Liver (tissue), 9 donors: ENCODE results near the gene GSAP. TPM values are rescaled to one million over a fixed set of nuclear protein-coding genes. Genes with fewer than 3 reads are reported as not detected.

Source experiments
- DNase-seq: peaks from one replicate; pipeline ENCODE4 v3.0.0-alpha.2; 2017; ENCODE audit warnings: low spot score
- H3K27ac ChIP-seq, 2 donors: one replicate each; pipeline ENCODE4 v1.7.0; 2013; ENCODE audit warnings: inconsistent platforms in 2 of 2, low read length in 2 of 2, control low read depth in 1 of 2, low read depth in 1 of 2, mild to moderate bottlenecking in 1 of 2
- H3K27me3 ChIP-seq, 4 donors: one replicate each; pipeline versions ENCODE4 v1.6.1 to v1.7.0; 2013; ENCODE audit warnings: low read length in 3 of 4, inconsistent platforms in 1 of 4, mild to moderate bottlenecking in 1 of 4, moderate library complexity in 1 of 4; ENCODE audit not compliant: control insufficient read depth in 4 of 4, insufficient read depth in 4 of 4
- H3K36me3 ChIP-seq, 4 donors: one replicate each; pipeline versions ENCODE4 v1.6.1 to v1.7.0; 2013; ENCODE audit warnings: low read length in 3 of 4, mild to moderate bottlenecking in 3 of 4, low read depth in 1 of 4, moderate library complexity in 1 of 4; ENCODE audit not compliant: control insufficient read depth in 4 of 4, insufficient read depth in 3 of 4
- H3K4me1 ChIP-seq, 4 donors: one replicate each; pipeline versions ENCODE4 v1.6.1 to v1.7.0; 2013; ENCODE audit warnings: low read length in 3 of 4, mild to moderate bottlenecking in 3 of 4, moderate library complexity in 1 of 4; ENCODE audit not compliant: control insufficient read depth in 4 of 4, insufficient read depth in 4 of 4
- H3K4me3 ChIP-seq, 3 donors: one replicate each; pipeline versions ENCODE4 v1.6.1 to v1.7.0; 2013; ENCODE audit warnings: low read length in 3 of 3, control low read depth in 1 of 3, low read depth in 1 of 3, mild to moderate bottlenecking in 1 of 3
- H3K9ac ChIP-seq, 2 donors: one replicate each; pipeline ENCODE4 v1.7.0; 2013; ENCODE audit warnings: low read length in 2 of 2, mild to moderate bottlenecking in 2 of 2, moderate library complexity in 2 of 2, control low read depth in 1 of 2, low read depth in 1 of 2
- H3K9me3 ChIP-seq, 4 donors: one replicate each; pipeline versions ENCODE4 v1.6.1 to v1.7.0; 2013; ENCODE audit warnings: low read length in 3 of 4; ENCODE audit not compliant: control insufficient read depth in 4 of 4
- EGR1 ChIP-seq, 2 donors: IDR thresholded peaks; 2 replicates each; pipeline ENCODE4 v1.6.1; 2016 to 2018; ENCODE audit warnings: antibody characterized with exemption in 2 of 2, low read depth in 2 of 2
- FOXA1 ChIP-seq: IDR thresholded peaks from 2 replicates; pipeline ENCODE4 v1.6.1; 2016; ENCODE audit warnings: antibody characterized with exemption
- FOXA2 ChIP-seq: IDR thresholded peaks from 2 replicates; pipeline ENCODE4 v1.6.1; 2016; ENCODE audit warnings: antibody characterized with exemption
- GABPA ChIP-seq, 2 donors: IDR thresholded peaks in 1 of 2; conservative IDR thresholded peaks in 1 of 2; 2 replicates each; pipeline ENCODE4 v1.6.1; 2016; ENCODE audit warnings: antibody characterized with exemption in 2 of 2, mild to moderate bottlenecking in 1 of 2, moderate library complexity in 1 of 2
- HNF4A ChIP-seq, 2 donors: conservative IDR thresholded peaks; 2 replicates each; pipeline ENCODE4 v1.6.1; 2016; ENCODE audit warnings: antibody characterized with exemption in 2 of 2, mild to moderate bottlenecking in 2 of 2
- HNF4G ChIP-seq: IDR thresholded peaks from 2 replicates; pipeline ENCODE4 v1.6.1; 2016; ENCODE audit warnings: antibody characterized with exemption
- JUND ChIP-seq, 2 donors: IDR thresholded peaks; 2 replicates each; pipeline ENCODE4 v1.6.1; 2016; ENCODE audit warnings: antibody characterized with exemption in 2 of 2
- NR2F2 ChIP-seq: IDR thresholded peaks from 2 replicates; pipeline ENCODE4 v1.6.1; 2016; ENCODE audit warnings: antibody characterized with exemption
- RAD21 ChIP-seq, 2 donors: IDR thresholded peaks; 2 replicates each; pipeline ENCODE4 v1.6.1; 2016; ENCODE audit warnings: antibody characterized with exemption in 2 of 2, mild to moderate bottlenecking in 2 of 2
- RXRA ChIP-seq, 2 donors: IDR thresholded peaks; 2 replicates each; pipeline ENCODE4 v1.6.1; 2017 to 2018; ENCODE audit warnings: antibody characterized with exemption in 2 of 2, mild to moderate bottlenecking in 1 of 2
- SP1 ChIP-seq: IDR thresholded peaks from 2 replicates; pipeline ENCODE4 v1.6.1; 2018; ENCODE audit warnings: antibody characterized with exemption, mild to moderate bottlenecking
- YY1 ChIP-seq: IDR thresholded peaks from 2 replicates; pipeline ENCODE4 v1.6.1; 2016; ENCODE audit warnings: antibody characterized with exemption, mild to moderate bottlenecking
- WGBS: extraction: QIAGEN DNeasy Blood & Tissue Kit; methylation state at CpG from one replicate; pipeline ENCODE4 v1.1.7; 2013; 5-methylcytosine and 5-hydroxymethylcytosine counted together
- polyA plus RNA-seq, 2 donors: library from polyadenylated mRNA; stranded (reverse) in 1 of 2; unstranded in 1 of 2; fragments of 200-250 nt in 1 of 2; fragments of >200 nt in 1 of 2; fragmentation: Nextera tagmentation in 1 of 2; extraction: Ambion mirVana in 1 of 2; gene quantifications; one replicate each; pipeline versions ENCODE4 v1.2.1 to v1.2.3, GENCODE V29; 2013 to 2015
- total RNA-seq, 2 donors: library from RNA; depleted of rRNA; stranded (reverse); fragments of >200 nt; gene quantifications; one replicate each; pipeline ENCODE4 v1.2.3, GENCODE V29; 2014
- TF ChIP-seq, protein P1 (sequence below): IDR thresholded peaks from 2 replicates; pipeline ENCODE4 v1.6.1; 2016; ENCODE audit warnings: antibody characterized with exemption, mild to moderate bottlenecking
- TF ChIP-seq, protein P2 (sequence below): IDR thresholded peaks from 2 replicates; pipeline ENCODE4 v1.6.1; 2016; ENCODE audit warnings: antibody characterized with exemption
- TF ChIP-seq, protein P3 (sequence below): IDR thresholded peaks from 2 replicates; pipeline ENCODE4 v1.6.1; 2016; ENCODE audit warnings: antibody characterized with exemption
- TF ChIP-seq, protein P4 (sequence below): fragments of 150-350 bp; IDR thresholded peaks from 2 replicates; pipeline ENCODE4 v1.5.1; 2017; ENCODE audit warnings: improper control_type of control experiment, low read depth, low read length; ENCODE audit not compliant: missing input control
- TF ChIP-seq, protein P5 (sequence below): IDR thresholded peaks from 2 replicates; pipeline ENCODE4 v1.6.1; 2016; ENCODE audit warnings: antibody characterized with exemption
- donor health status: healthy.
- donor health status: healthy.
- donor health status: healthy.
- donor health status: healthy.
- donor health status: healthy.

GSAP gene
- total and polyA plus RNA-seq, 4 donors, result 4.1 to 30.9 (median 17.7) TPM

DNA sequence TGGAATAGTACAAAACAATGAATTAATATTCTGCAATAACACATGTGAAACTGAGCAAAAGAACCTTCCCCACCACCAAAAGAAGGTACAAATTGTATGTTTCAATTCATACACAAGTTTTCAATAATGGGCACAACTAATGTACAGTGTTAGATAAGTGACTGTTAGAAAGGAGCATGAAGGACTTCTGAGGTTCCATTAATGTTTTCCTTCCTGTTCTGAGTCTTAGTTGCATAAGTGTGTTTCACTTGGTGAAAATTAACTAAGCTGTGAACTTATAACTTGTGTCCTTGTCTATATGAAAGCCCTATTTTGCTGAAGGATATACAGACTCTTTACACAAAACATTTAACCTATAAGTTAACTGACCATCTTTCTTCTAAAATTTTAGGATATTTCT, 8.2 kb downstream of the GSAP start:
- no peak overlapping the region for H3K4me3 ChIP-seq
- no peaks in the 10 kb centered on the region for H3K9me3 ChIP-seq
- TF ChIP-seq RXRA (IDR thresholded peaks at IDR 0.05) (no peak), JUND (IDR thresholded peaks at IDR 0.05) (no peak)
- no peak for DNase-seq
- H3K27me3 ChIP-seq, result no peaks in the 10 kb centered on the region
- H3K9ac ChIP-seq, result no peak overlapping the region
- H3K36me3 ChIP-seq, result no peaks in the 10 kb centered on the region
- H3K27ac ChIP-seq, result no peak overlapping the region
- peaks cover 3 to 41% (median 8%) of the 10 kb centered on the region in 4 donors for H3K4me1 ChIP-seq

DNA sequence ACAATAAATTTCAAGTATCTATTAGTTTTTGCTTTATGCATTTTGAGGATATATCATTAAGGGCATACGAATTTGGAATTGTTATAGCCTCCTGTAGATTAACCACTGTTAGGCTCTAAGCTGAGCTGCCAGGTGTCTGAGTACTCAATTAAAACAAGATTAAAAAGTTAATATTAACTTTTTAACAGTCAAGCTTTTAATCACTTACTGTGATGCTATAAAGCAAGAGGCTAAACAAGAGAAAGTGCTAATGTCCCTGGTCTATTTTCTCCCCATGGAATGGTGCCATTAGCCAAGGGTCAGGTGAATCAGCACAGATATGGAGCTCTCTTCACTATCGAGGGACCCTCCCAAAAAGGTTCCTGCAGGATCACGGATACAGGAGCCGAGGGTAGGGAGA, 9.7 kb downstream of the GSAP start:
- DNase-seq, result no peak
- WGBS, result 76% methylated on average over 4 of the region's 4 CpGs
- Histone ChIP-seq H3K36me3 (no peaks in the 10 kb centered on the region), H3K27ac (no peak overlapping the region), H3K4me1 (peaks cover 3 to 41% (median 8%) of the 10 kb centered on the region in 4 donors), H3K4me3 (no peak overlapping the region), H3K9ac (no peak overlapping the region), H3K9me3 (no peaks in the 10 kb centered on the region), H3K27me3 (no peaks in the 10 kb centered on the region)
- TF ChIP-seq FOXA2 (no peak), NR2F2 (no peak), JUND (IDR thresholded peaks at IDR 0.05) (no peak), GABPA (IDR thresholded peaks at IDR 0.05 in 1 of 2, conservative IDR thresholded peaks at IDR 0.05 in 1 of 2) (no peak), YY1 (no peak), RAD21 (IDR thresholded peaks at IDR 0.05) (no peak), FOXA1 (no peak)
- TF ChIP-seq, protein P1, sequence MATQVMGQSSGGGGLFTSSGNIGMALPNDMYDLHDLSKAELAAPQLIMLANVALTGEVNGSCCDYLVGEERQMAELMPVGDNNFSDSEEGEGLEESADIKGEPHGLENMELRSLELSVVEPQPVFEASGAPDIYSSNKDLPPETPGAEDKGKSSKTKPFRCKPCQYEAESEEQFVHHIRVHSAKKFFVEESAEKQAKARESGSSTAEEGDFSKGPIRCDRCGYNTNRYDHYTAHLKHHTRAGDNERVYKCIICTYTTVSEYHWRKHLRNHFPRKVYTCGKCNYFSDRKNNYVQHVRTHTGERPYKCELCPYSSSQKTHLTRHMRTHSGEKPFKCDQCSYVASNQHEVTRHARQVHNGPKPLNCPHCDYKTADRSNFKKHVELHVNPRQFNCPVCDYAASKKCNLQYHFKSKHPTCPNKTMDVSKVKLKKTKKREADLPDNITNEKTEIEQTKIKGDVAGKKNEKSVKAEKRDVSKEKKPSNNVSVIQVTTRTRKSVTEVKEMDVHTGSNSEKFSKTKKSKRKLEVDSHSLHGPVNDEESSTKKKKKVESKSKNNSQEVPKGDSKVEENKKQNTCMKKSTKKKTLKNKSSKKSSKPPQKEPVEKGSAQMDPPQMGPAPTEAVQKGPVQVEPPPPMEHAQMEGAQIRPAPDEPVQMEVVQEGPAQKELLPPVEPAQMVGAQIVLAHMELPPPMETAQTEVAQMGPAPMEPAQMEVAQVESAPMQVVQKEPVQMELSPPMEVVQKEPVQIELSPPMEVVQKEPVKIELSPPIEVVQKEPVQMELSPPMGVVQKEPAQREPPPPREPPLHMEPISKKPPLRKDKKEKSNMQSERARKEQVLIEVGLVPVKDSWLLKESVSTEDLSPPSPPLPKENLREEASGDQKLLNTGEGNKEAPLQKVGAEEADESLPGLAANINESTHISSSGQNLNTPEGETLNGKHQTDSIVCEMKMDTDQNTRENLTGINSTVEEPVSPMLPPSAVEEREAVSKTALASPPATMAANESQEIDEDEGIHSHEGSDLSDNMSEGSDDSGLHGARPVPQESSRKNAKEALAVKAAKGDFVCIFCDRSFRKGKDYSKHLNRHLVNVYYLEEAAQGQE, result no peak

DNA sequence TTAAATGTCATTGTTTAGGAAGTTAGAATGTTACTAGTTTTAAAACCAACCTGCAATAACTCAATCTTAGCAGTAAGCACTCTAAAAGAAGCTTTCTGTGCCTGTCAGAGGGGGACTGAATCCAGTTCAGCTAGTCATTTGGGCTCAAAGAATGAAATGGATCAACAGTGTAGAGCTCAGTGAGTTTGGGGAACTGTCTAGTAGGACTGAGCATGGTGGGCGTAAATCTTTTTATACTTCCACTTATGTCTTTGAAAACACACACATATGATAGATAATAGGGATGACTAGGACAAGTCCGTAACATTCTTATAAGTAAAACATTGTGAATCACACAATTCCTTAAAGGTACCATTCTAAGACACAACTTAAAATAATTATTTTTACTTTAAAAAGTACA, 11.5 kb downstream of the GSAP start:
- no peak overlapping the region for H3K4me3 ChIP-seq
- DNase-seq, result no peak
- no peaks in the 10 kb centered on the region for H3K27me3 ChIP-seq
- no peaks in the 10 kb centered on the region for H3K9me3 ChIP-seq
- 94% methylated on average over 2 of the region's 2 CpGs for WGBS
- no peaks in the 10 kb centered on the region for H3K36me3 ChIP-seq
- H3K27ac ChIP-seq, result no peak overlapping the region
- no peak overlapping the region for H3K9ac ChIP-seq
- peaks cover 0 to 26% (median 7%) of the 10 kb centered on the region in 4 donors for H3K4me1 ChIP-seq
- TF ChIP-seq GABPA (IDR thresholded peaks at IDR 0.05 in 1 of 2, conservative IDR thresholded peaks at IDR 0.05 in 1 of 2) (no peak), EGR1 (IDR thresholded peaks at IDR 0.05; ENCODE audit: low read depth in 2 of 2) (no peak), YY1 (no peak), FOXA1 (no peak), RAD21 (IDR thresholded peaks at IDR 0.05) (no peak), HNF4A (conservative IDR thresholded peaks at IDR 0.05) (no peak), FOXA2 (no peak), RXRA (IDR thresholded peaks at IDR 0.05) (no peak), HNF4G (no peak), NR2F2 (no peak), SP1 (no peak)
- TF ChIP-seq, protein P2, sequence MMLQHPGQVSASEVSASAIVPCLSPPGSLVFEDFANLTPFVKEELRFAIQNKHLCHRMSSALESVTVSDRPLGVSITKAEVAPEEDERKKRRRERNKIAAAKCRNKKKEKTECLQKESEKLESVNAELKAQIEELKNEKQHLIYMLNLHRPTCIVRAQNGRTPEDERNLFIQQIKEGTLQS, result no peak
- TF ChIP-seq, protein P3, sequence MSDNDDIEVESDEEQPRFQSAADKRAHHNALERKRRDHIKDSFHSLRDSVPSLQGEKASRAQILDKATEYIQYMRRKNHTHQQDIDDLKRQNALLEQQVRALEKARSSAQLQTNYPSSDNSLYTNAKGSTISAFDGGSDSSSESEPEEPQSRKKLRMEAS, result no peak
- TF ChIP-seq, protein P1, result no peak
- TF ChIP-seq, protein P4, sequence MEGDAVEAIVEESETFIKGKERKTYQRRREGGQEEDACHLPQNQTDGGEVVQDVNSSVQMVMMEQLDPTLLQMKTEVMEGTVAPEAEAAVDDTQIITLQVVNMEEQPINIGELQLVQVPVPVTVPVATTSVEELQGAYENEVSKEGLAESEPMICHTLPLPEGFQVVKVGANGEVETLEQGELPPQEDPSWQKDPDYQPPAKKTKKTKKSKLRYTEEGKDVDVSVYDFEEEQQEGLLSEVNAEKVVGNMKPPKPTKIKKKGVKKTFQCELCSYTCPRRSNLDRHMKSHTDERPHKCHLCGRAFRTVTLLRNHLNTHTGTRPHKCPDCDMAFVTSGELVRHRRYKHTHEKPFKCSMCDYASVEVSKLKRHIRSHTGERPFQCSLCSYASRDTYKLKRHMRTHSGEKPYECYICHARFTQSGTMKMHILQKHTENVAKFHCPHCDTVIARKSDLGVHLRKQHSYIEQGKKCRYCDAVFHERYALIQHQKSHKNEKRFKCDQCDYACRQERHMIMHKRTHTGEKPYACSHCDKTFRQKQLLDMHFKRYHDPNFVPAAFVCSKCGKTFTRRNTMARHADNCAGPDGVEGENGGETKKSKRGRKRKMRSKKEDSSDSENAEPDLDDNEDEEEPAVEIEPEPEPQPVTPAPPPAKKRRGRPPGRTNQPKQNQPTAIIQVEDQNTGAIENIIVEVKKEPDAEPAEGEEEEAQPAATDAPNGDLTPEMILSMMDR, result no peak
- TF ChIP-seq, protein P5, sequence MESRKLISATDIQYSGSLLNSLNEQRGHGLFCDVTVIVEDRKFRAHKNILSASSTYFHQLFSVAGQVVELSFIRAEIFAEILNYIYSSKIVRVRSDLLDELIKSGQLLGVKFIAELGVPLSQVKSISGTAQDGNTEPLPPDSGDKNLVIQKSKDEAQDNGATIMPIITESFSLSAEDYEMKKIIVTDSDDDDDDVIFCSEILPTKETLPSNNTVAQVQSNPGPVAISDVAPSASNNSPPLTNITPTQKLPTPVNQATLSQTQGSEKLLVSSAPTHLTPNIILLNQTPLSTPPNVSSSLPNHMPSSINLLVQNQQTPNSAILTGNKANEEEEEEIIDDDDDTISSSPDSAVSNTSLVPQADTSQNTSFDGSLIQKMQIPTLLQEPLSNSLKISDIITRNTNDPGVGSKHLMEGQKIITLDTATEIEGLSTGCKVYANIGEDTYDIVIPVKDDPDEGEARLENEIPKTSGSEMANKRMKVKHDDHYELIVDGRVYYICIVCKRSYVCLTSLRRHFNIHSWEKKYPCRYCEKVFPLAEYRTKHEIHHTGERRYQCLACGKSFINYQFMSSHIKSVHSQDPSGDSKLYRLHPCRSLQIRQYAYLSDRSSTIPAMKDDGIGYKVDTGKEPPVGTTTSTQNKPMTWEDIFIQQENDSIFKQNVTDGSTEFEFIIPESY, result no peak
